ENCODE data around the gene C1orf174.

DNA sequence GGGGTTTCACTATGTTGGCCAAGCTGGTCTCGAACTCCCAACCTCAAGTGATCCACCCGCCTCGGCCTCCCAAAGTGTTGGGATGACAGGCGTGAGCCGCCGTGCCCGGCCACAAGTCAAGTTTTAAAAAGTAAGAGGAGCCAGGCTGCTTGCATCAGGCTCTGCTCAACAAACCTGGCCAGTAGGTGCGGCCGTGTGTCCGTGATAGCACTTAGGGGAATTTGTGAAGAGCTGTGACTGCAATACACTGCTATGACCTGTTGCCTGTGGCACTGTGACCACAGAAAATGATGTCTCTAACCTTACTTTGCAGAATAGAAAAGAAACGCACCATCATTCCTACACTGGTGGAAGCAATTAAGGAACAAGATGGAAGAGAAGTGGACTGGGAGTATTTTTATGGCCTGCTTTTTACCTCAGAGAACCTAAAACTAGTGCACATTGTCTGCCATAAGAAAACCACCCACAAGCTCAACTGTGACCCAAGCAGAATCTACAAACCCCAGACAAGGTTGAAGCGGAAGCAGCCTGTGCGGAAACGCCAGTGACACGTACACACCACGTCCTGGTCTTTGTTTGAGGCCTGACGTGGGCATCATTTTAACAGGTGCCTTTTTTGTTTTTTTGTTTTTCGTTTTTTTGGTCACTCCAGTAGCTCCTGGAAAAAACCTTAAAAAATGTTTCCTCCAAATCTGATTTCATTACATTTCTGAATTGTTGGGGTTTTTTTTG is 16.7 kb downstream of the C1orf174 start:
- TF ChIP-seq, protein P1, sequence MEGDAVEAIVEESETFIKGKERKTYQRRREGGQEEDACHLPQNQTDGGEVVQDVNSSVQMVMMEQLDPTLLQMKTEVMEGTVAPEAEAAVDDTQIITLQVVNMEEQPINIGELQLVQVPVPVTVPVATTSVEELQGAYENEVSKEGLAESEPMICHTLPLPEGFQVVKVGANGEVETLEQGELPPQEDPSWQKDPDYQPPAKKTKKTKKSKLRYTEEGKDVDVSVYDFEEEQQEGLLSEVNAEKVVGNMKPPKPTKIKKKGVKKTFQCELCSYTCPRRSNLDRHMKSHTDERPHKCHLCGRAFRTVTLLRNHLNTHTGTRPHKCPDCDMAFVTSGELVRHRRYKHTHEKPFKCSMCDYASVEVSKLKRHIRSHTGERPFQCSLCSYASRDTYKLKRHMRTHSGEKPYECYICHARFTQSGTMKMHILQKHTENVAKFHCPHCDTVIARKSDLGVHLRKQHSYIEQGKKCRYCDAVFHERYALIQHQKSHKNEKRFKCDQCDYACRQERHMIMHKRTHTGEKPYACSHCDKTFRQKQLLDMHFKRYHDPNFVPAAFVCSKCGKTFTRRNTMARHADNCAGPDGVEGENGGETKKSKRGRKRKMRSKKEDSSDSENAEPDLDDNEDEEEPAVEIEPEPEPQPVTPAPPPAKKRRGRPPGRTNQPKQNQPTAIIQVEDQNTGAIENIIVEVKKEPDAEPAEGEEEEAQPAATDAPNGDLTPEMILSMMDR (IDR thresholded peaks at IDR 0.05): no peak
- no peak for TF ChIP-seq POLR2A (IDR thresholded peaks at IDR 0.05)
